GM12878 (cell line): ENCODE measurements around the gene TFF1. TPM values are rescaled to one million over a fixed set of nuclear protein-coding genes. Genes with fewer than 3 reads are reported as not detected.

Source experiments
- ATF2 ChIP-seq: IDR thresholded peaks from 2 replicates; pipeline ENCODE4 v1.6.1; 2012; ENCODE audit warnings: low read length, inconsistent platforms
- CREM ChIP-seq: IDR thresholded peaks from 2 replicates; pipeline ENCODE4 v1.6.1; 2014; ENCODE audit warnings: antibody characterized with exemption, low read depth
- IKZF1 ChIP-seq: fragments of 450-650 bp; conservative IDR thresholded peaks from 2 replicates; pipeline ENCODE4 v1.6.1; 2017; ENCODE audit warnings: antibody characterized with exemption, mild to moderate bottlenecking
- IKZF2 ChIP-seq, 2 experiments: fragments of 450-650 bp; IDR thresholded peaks; 2 replicates each; pipeline ENCODE4 v1.6.1; 2017; ENCODE audit warnings: mild to moderate bottlenecking in 2 of 2, moderate library complexity in 2 of 2
- IRF4 ChIP-seq: IDR thresholded peaks from 2 replicates; pipeline ENCODE4 v1.6.1; 2011; ENCODE audit warnings: low read depth, low read length
- KAT2A ChIP-seq: conservative IDR thresholded peaks from 2 replicates; pipeline ENCODE4 v1.6.1; 2011; ENCODE audit warnings: low read depth, low read length; ENCODE audit not compliant: control insufficient read depth
- NR2C2 ChIP-seq: IDR thresholded peaks from 2 replicates; pipeline ENCODE4 v1.6.1; 2011; ENCODE audit warnings: borderline replicate concordance, low read depth; ENCODE audit not compliant: control insufficient read depth, insufficient read length
- NRF1 ChIP-seq: conservative IDR thresholded peaks from 2 replicates; pipeline ENCODE4 v1.6.1; 2011; ENCODE audit warnings: mild to moderate bottlenecking, low read depth, low read length, improper control_type of control experiment
- PKNOX1 ChIP-seq: fragments of 450-650 bp; IDR thresholded peaks from 2 replicates; pipeline ENCODE4 v1.6.1; 2016; ENCODE audit warnings: mild to moderate bottlenecking
- SMAD5 ChIP-seq: IDR thresholded peaks from 2 replicates; pipeline ENCODE4 v1.6.1; 2016; ENCODE audit warnings: antibody characterized with exemption, low read depth
- SMC3 ChIP-seq: IDR thresholded peaks from 2 replicates; pipeline ENCODE4 v1.6.1; 2011; ENCODE audit warnings: low read length, improper control_type of control experiment, borderline replicate concordance
- TCF12 ChIP-seq: IDR thresholded peaks from 2 replicates; pipeline ENCODE4 v1.6.1; 2011; ENCODE audit warnings: low read depth, mild to moderate bottlenecking, low read length
- polyA plus RNA-seq, 11 experiments: library from polyadenylated mRNA; depleted of rRNA in 4 of 11; unstranded in 6 of 11; stranded (reverse) in 5 of 11; fragments of >200 nt; fragmentation: Nextera tagmentation in 4 of 11; fragmentation: Illumina TruSeq in 1 of 11; extraction: Ambion mirVana in 4 of 11; extraction: Trizol in 1 of 11; gene quantifications; 1 replicate in 1 of 11; 2 replicates in 10 of 11; pipeline versions ENCODE4 v1.2.1 to v1.2.3, GENCODE V29; 2011 to 2016; ENCODE audit warnings: inconsistent platforms in 2 of 11, missing spikeins in 2 of 11, low read depth in 1 of 11
- total RNA-seq, 4 experiments: library from RNA; depleted of rRNA in 3 of 4; stranded (reverse); fragments of >200 nt in 3 of 4; fragmentation: Illumina TruSeq in 1 of 4; extraction: Trizol in 1 of 4; gene quantifications; 2 replicates each; pipeline versions ENCODE4 v1.2.1 to v1.2.3, GENCODE V29; 2013 to 2021

Gene TFF1
- total and polyA plus RNA-seq, 10 of the 15 experiments (the other 5 are each of a cell fraction or from before 2014, with no cell fraction given) = 0.13 TPM; not detected in 9

- TF ChIP-seq ATF2 (no peak), SMAD5 (no peak), NRF1 (no peak), KAT2A (no peak), CREM (peak; percentile 15; the same call in 1 of the 2 replicates), TCF12 (no peak), IKZF2 (IDR thresholded peaks at IDR 0.05) (no peak), NR2C2 (no peak), PKNOX1 (no peak), SMC3 (no peak), IKZF1 (peak; percentile 34; the same call in 1 of the 2 replicates), IRF4 (0 out of 2 replicates have a peak, but pooled peaks have one; percentile 41)
Measured at GRCh38 chr21:42366292-42367010, at the start of gene TFF1 (continued).
